GM12878 (cell line): ENCODE measurements around the gene SLC4A2. TPM values are rescaled to one million over a fixed set of nuclear protein-coding genes. Genes with fewer than 3 reads are reported as not detected.

ENCODE experiments used
- ATAC-seq: fragments of 200-7000 bp; cut with Tn5 transposase; 3 replicates; pipeline ENCODE4 v1.9.1; 2020; ENCODE audit warnings: mild to moderate bottlenecking, moderate library complexity
- BruUV-seq: library from RNA; stranded (reverse); fragments of 400-500 nt; replicated peaks from 2 replicates; lab custom pipeline; 2021; lab: Mats Ljungman, UMichigan
- CTCF ChIA-PET: fragments of 300-600 bp; sonication (Branson Sonifier 250); formaldehyde crosslinking; extraction: SDS; loops from one replicate; lab custom pipeline; 2021; ENCODE audit warnings: inconsistent platforms; lab: Yijun Ruan, JAX
- POLR2A ChIA-PET: fragments of 350-600 bp; formaldehyde crosslinking; extraction: SDS; loops from one replicate; lab custom pipeline; 2021; ENCODE audit warnings: inconsistent platforms; lab: Charles Lee
- RAD21 ChIA-PET: fragments of 300-600 bp; sonication (Branson Sonifier 250); formaldehyde crosslinking; loops from one replicate; lab custom pipeline; 2023; ENCODE audit warnings: antibody characterized with exemption; ENCODE audit not compliant: unreplicated experiment; lab: Charles Lee
- SMC1A ChIA-PET: fragments of 300-600 bp; sonication (Branson Sonifier 250); formaldehyde crosslinking; loops from one replicate; lab custom pipeline; 2023; ENCODE audit not compliant: unreplicated experiment, uncharacterized antibody; lab: Charles Lee
- DNase-seq: peaks from one replicate; pipeline ENCODE4 v3.0.0-alpha.2; 2011; ENCODE audit warnings: low read depth, low spot score
- FAIRE-seq: peaks from 3 replicates; lab custom pipeline; 2011; peaks lifted over from hg19 to GRCh38; lab: Jason Lieb, UNC
- H2AFZ ChIP-seq: 2 replicates; pipeline ENCODE4 v1.6.0; 2011; ENCODE audit warnings: low read depth, low read length, control low read depth; ENCODE audit not compliant: control insufficient read depth
- H3K27ac ChIP-seq: 2 replicates; pipeline ENCODE4 v1.5.1; 2011; ENCODE audit warnings: control low read depth; ENCODE audit not compliant: control insufficient read depth, insufficient read depth
- H3K27me3 ChIP-seq, 2 experiments: replicated peaks in 1 of 2; 2 replicates each; pipeline versions ENCODE4 v1.6.0 to v1.6.1; 2011; ENCODE audit warnings: low read length in 1 of 2; ENCODE audit not compliant: control insufficient read depth in 2 of 2, insufficient read depth in 2 of 2
- H3K36me3 ChIP-seq, 2 experiments: 2 replicates each; pipeline ENCODE4 v1.5.1; 2011; ENCODE audit warnings: low read length in 1 of 2; ENCODE audit not compliant: control insufficient read depth in 2 of 2, insufficient read depth in 2 of 2
- H3K4me1 ChIP-seq: 2 replicates; pipeline ENCODE4 v1.6.1; 2011; ENCODE audit warnings: mild to moderate bottlenecking, low read length, moderate library complexity, mixed read lengths; ENCODE audit not compliant: control insufficient read depth, insufficient read depth
- H3K4me2 ChIP-seq: 2 replicates; pipeline ENCODE4 v1.6.0; 2011; ENCODE audit warnings: control low read depth; ENCODE audit not compliant: control insufficient read depth, insufficient read depth
- H3K4me3 ChIP-seq: fragments of 200-600 bp; sonication (generic); 2 replicates; pipeline ENCODE4 v1.5.1; 2016
- H3K79me2 ChIP-seq: 2 replicates; pipeline ENCODE4 v1.6.0; 2011; ENCODE audit warnings: low read length; ENCODE audit not compliant: control insufficient read depth, insufficient read depth
- H3K9ac ChIP-seq: 2 replicates; pipeline ENCODE4 v1.8.0; 2011; ENCODE audit warnings: low read length, control low read depth, mixed read lengths; ENCODE audit not compliant: control insufficient read depth, insufficient read depth
- H3K9me3 ChIP-seq: replicated peaks from 3 replicates; pipeline ENCODE4 v1.5.1; 2011; ENCODE audit warnings: mild to moderate bottlenecking, low read length; ENCODE audit not compliant: control insufficient read depth, insufficient read depth
- H4K20me1 ChIP-seq: 2 replicates; pipeline ENCODE4 v1.6.0; 2011; ENCODE audit not compliant: control insufficient read depth, insufficient read depth
- CEBPZ ChIP-seq: fragments of 150-350 bp; IDR thresholded peaks from 2 replicates; pipeline ENCODE4 v1.6.1; 2016; ENCODE audit warnings: low read depth, low read length
- CREM ChIP-seq: IDR thresholded peaks from 2 replicates; pipeline ENCODE4 v1.6.1; 2014; ENCODE audit warnings: antibody characterized with exemption, low read depth
- EP300 ChIP-seq, 2 experiments: fragments of 150-350 bp in 1 of 2; IDR thresholded peaks; 2 replicates each; pipeline ENCODE4 v1.6.1; 2011 to 2012; ENCODE audit warnings: low read depth in 2 of 2, low read length in 2 of 2, borderline replicate concordance in 1 of 2, improper control_type of control experiment in 1 of 2, inconsistent platforms in 1 of 2; ENCODE audit not compliant: control insufficient read depth in 1 of 2
- EZH2 ChIP-seq: IDR thresholded peaks from 2 replicates; pipeline ENCODE4 v1.6.1; 2012; ENCODE audit warnings: low read depth, mild to moderate bottlenecking, control low read depth, inconsistent platforms, low read length, borderline replicate concordance; ENCODE audit not compliant: control insufficient read depth
- ZSCAN29 ChIP-seq: fragments of 450-650 bp; IDR thresholded peaks from 2 replicates; pipeline ENCODE4 v1.6.1; 2017; ENCODE audit warnings: mild to moderate bottlenecking, moderate library complexity
- WGBS: methylation state at CpG from one replicate; pipeline ENCODE4 v1.1.6; 2016; ENCODE audit warnings: low lambda C conversion rate; ENCODE audit not compliant: insufficient replicate concordance, insufficient coverage; ENCODE audit errors: missing lambda C conversion rate; 5-methylcytosine and 5-hydroxymethylcytosine counted together
- in situ Hi-C: fragments of 300-500 bp; cut with MboI; formaldehyde crosslinking; loops from 9 replicates; pipeline ENCODE4 v1.14.3; 2018; ENCODE audit warnings: mixed read lengths
- intact Hi-C: fragments of 100-400 bp; cut with micrococcal nuclease; formaldehyde crosslinking; loops from one replicate; pipeline ENCODE4 v1.14.2; 2022; ENCODE audit not compliant: unreplicated experiment
- polyA plus RNA-seq, 11 experiments: library from polyadenylated mRNA; depleted of rRNA in 4 of 11; unstranded in 6 of 11; stranded (reverse) in 5 of 11; fragments of >200 nt; fragmentation: Nextera tagmentation in 4 of 11; fragmentation: Illumina TruSeq in 1 of 11; extraction: Ambion mirVana in 4 of 11; extraction: Trizol in 1 of 11; gene quantifications; 1 replicate in 1 of 11; 2 replicates in 10 of 11; pipeline versions ENCODE4 v1.2.1 to v1.2.3, GENCODE V29; 2011 to 2016; ENCODE audit warnings: inconsistent platforms in 2 of 11, missing spikeins in 2 of 11, low read depth in 1 of 11
- total RNA-seq, 4 experiments: library from RNA; depleted of rRNA in 3 of 4; stranded (reverse); fragments of >200 nt in 3 of 4; fragmentation: Illumina TruSeq in 1 of 4; extraction: Trizol in 1 of 4; gene quantifications; 2 replicates each; pipeline versions ENCODE4 v1.2.1 to v1.2.3, GENCODE V29; 2013 to 2021
- TF ChIP-seq, protein P1 (sequence below): fragments of 150-350 bp; IDR thresholded peaks from 2 replicates; pipeline ENCODE4 v1.6.1; 2014; ENCODE audit warnings: mild to moderate bottlenecking, low read depth, low read length

The SLC4A2 gene
- total and polyA plus RNA-seq, 10 of the 15 experiments (the other 5 are each of a cell fraction or from before 2014, with no cell fraction given), result 2.7 to 78.6 (median 30.1) TPM

GRCh38 chr7:151095828-151096475 is 36.6 kb downstream of the SLC4A2 start:
- FAIRE-seq, result no peak
- Histone ChIP-seq H3K4me1 (no peaks in the 10 kb centered on the region; the same call in 1 of the 2 replicates), H3K4me3 (no peak overlapping the region), H3K27ac (no peak overlapping the region), H4K20me1 (no peaks in the 10 kb centered on the region; the same call in 1 of the 2 replicates), H3K27me3 (no peaks in the 10 kb centered on the region), H3K9me3 (no peaks in the 10 kb centered on the region), H3K36me3 (peaks cover 0 to 7% of the 10 kb centered on the region in 2 experiments; a peak in 3 of 4 replicates), H3K9ac (no peak overlapping the region), H2AFZ (no peak overlapping the region), H3K79me2 (peaks cover 44% of the 10 kb centered on the region), H3K4me2 (no peak overlapping the region)
- no peak for ATAC-seq
- ChIA-PET POLR2A (no interaction called here), SMC1A (interaction anchor here (1.0 kb wide), 1 partner anchor 314 kb away, joined by 3 read pairs; no protein-coding TSS in a partner anchor), RAD21 (no interaction called here), CTCF (interaction anchor here (0.6 to 1.7 kb wide), 2 partner anchors 15 to 207 kb away, joined by 3 to 6 read pairs; no protein-coding TSS in a partner anchor)
- intact Hi-C loops, result no loop called here
- DNase-seq, result no peak
- in situ Hi-C loops, result no loop called here
- WGBS, result 86% methylated on average over 17 of the region's 17 CpGs
- BruUV-seq, result no TSS peak
- no peak for TF ChIP-seq ZSCAN29
- TF ChIP-seq, protein P1, sequence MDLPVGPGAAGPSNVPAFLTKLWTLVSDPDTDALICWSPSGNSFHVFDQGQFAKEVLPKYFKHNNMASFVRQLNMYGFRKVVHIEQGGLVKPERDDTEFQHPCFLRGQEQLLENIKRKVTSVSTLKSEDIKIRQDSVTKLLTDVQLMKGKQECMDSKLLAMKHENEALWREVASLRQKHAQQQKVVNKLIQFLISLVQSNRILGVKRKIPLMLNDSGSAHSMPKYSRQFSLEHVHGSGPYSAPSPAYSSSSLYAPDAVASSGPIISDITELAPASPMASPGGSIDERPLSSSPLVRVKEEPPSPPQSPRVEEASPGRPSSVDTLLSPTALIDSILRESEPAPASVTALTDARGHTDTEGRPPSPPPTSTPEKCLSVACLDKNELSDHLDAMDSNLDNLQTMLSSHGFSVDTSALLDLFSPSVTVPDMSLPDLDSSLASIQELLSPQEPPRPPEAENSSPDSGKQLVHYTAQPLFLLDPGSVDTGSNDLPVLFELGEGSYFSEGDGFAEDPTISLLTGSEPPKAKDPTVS, result peak; percentile 84; the same call in 1 of the 2 replicates

- Histone ChIP-seq H3K4me2 (no peak overlapping the region), H3K4me1 (no peaks in the 10 kb centered on the region; the same call in 1 of the 2 replicates), H3K9me3 (no peaks in the 10 kb centered on the region), H2AFZ (no peak overlapping the region), H3K9ac (no peak overlapping the region), H3K36me3 (peaks cover 4 to 8% of the 10 kb centered on the region in 2 experiments; a peak in 3 of 4 replicates), H3K79me2 (peaks cover 16% of the 10 kb centered on the region), H3K27ac (no peak overlapping the region), H3K27me3 (no peaks in the 10 kb centered on the region), H3K4me3 (no peak overlapping the region), H4K20me1 (no peaks in the 10 kb centered on the region; the same call in 1 of the 2 replicates)
- in situ Hi-C loops, result no loop called here
- ChIA-PET SMC1A (no interaction called here), CTCF (no interaction called here), POLR2A (no interaction called here), RAD21 (interaction anchor here (0.8 kb wide), 1 partner anchor 11 kb away, joined by 3 read pairs; no protein-coding TSS in a partner anchor)
- intact Hi-C loops, result no loop called here
- no peak for ATAC-seq
- 89% methylated on average over 20 of the region's 20 CpGs for WGBS
- FAIRE-seq, result no peak
- BruUV-seq, result no TSS peak
- DNase-seq, result no peak
- TF ChIP-seq EZH2 (no peak), CEBPZ (no peak), CREM (no peak), EP300 (IDR thresholded peaks at IDR 0.05; ENCODE audit: borderline replicate concordance in 1 of 2, control insufficient read depth in 1 of 2, low read depth in 2 of 2, low read length in 2 of 2) (no peak), ZSCAN29 (no peak)
Measured at GRCh38 chr7:151099486-151100211, 40.3 kb downstream of the SLC4A2 start.
